ENCODE measurements around the gene AKAP5. TPM values are rescaled to one million over a fixed set of nuclear protein-coding genes. Genes with fewer than 3 reads are reported as not detected.

The AKAP5 gene
- polyA plus RNA-seq, 1 donor (not counting 4 experiments of a cell fraction or from before 2014, with no cell fraction given) = 0.08 TPM

DNA sequence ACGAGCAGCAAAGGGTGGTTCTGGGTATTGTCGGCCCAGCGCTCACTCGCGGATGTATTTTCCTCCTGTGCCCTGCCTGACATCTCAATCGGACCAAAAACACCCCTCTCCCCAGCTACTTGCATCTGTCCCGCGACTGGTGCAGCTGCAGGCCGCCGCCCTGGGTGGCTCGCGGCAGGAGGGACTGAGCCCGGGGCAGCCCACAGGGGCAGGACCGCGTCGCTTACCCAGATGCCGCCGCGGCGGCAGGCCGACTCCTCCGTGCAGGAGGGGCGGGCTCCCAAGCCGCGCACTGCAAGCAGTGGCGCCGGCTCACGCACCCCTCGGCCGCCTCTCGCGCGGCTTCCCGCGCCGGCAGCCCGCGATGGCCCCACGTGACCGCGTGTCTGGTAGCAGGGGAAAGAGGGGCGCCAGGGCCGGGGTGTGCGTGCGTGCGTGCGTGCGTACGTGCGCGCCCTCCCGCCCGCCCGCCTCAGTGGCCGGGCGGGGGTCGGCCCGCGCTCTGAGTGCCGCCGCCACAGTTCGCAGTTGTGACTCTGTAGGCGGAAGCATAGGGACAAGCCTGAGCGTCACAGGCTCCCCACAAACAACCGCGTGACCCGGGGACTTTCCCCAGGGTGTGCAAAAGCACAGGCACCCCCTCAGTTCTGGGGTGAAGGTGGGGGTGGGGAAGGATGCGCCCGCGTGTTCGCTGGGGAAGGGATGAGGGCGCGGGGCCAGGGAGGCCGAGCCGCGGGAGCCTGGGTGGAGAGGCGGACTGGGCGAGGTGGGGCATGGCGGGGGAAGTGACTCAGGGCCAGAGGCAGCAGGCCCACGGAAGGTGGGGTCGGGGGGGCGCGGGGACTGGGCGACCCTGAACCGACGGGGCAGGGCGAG is 38.4 kb downstream of the AKAP5 start, which contains the start of gene ZBTB25:
TSS of gene ZBTB25 (minus strand) at position 405 of the 876 bp plus-strand sequence. CDS start 13,305 bp downstream, outside the sequence.
- Histone ChIP-seq H3K36me3 (ENCODE audit: control insufficient read depth in 2 of 2, extremely low read depth in 1 of 2, insufficient read depth in 2 of 2, low read length in 2 of 2) (peaks cover 0 to 4% of the 10 kb centered on the region in 2 experiments), H3K4me1 (ENCODE audit: control insufficient read depth, extremely low read depth, insufficient read depth, low read length) (peaks cover 43% of the 10 kb centered on the region), H3K27ac (ENCODE audit: control insufficient read depth, insufficient read depth, low read length) (peak within 1 kb of the TSS; percentile 97), H3K9me3 (ENCODE audit: control insufficient read depth, low read depth, low read length) (no peaks in the 10 kb centered on the region), H3K4me2 (ENCODE audit: control insufficient read depth, extremely low read depth, insufficient read depth, low read depth, low read length) (peak within 1 kb of the TSS; percentile 83), H3K79me2 (ENCODE audit: control insufficient read depth, insufficient read depth, low read length) (peaks cover 52% of the 10 kb centered on the region), H3K9me1 (ENCODE audit: control insufficient read depth, extremely low read depth, insufficient read depth, low read length) (peaks cover 3% of the 10 kb centered on the region), H3K27me3 (ENCODE audit: control insufficient read depth, extremely low read depth, insufficient read depth, low read length) (no peaks in the 10 kb centered on the region), H2AFZ (ENCODE audit: control insufficient read depth, low read length) (peak within 1 kb of the TSS; percentile 74), H3K4me3 (ENCODE audit: control insufficient read depth in 2 of 3, extremely low read depth in 1 of 3, insufficient read depth in 2 of 3, low read depth in 1 of 3, low read length in 3 of 3) (peak within 1 kb of the TSS; percentile 66 to 88 (median 88)), H4K20me1 (ENCODE audit: control insufficient read depth, extremely low read depth, insufficient read depth, low read length) (peaks cover 5% of the 10 kb centered on the region), H3K9ac (ENCODE audit: control insufficient read depth, extremely low read depth, insufficient read depth, low read length) (peak within 1 kb of the TSS; percentile 97)
- dilution Hi-C loops (cut with MboI; ENCODE audit: extremely low pct_ligation_motif_present, low sequenced_read_pairs) = no loop called here
- TF ChIP-seq CTCF (optimal IDR thresholded peaks at IDR 0.05 in 1 of 3, IDR thresholded peaks at IDR 0.05 in 1 of 3, conservative IDR thresholded peaks at IDR 0.05 in 1 of 3; ENCODE audit: extremely low read depth in 1 of 3, insufficient read depth in 2 of 3, low read length in 3 of 3) (no peak), EZH2 (IDR thresholded peaks at IDR 0.05; ENCODE audit: low read length) (no peak)
- DNase-seq (ENCODE audit: low read depth, low spot score) = peak; percentile 63
- FAIRE-seq = no peak

DNA sequence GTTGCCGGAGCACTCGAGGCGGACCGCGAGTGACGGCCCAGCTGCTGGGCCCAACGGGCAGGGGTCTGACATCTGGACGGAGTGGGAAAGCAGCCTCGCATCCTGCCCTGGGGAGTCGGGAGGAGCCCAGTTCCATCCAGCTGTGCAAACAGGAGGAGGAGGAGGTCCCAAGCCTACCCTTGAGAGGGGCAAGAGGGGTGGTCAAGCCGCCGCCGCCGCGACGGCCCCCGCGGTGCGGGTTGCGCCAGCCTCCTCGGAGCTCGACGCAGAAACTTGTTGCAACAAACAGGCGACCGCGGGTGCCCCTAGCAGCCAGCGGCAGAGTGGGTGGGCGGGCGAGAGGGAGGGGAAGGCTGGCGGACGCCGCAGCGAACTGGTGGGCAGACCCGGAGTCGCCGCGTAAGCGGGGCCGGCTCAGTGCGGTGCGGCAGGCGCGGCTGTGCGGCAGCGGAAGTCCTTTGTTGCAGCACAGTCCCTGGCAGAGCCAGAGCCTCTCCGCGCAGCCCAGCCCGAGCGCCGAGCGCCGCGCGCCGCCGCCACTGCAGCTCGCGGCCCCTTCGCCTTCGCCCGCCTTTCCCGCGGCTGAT is 39.1 kb downstream of the AKAP5 start, which contains the start of gene ZBTB1:
TSS of gene ZBTB1 (plus strand) at position 461 of the 587 bp plus-strand sequence. CDS start 16,735 bp downstream, outside the sequence.
- Histone ChIP-seq H3K36me3 (ENCODE audit: control insufficient read depth in 2 of 2, extremely low read depth in 1 of 2, insufficient read depth in 2 of 2, low read length in 2 of 2) (peaks cover 0 to 4% of the 10 kb centered on the region in 2 experiments), H2AFZ (ENCODE audit: control insufficient read depth, low read length) (peak within 1 kb of the TSS; percentile 50), H3K4me3 (ENCODE audit: control insufficient read depth in 2 of 3, extremely low read depth in 1 of 3, insufficient read depth in 2 of 3, low read depth in 1 of 3, low read length in 3 of 3) (peak within 1 kb of the TSS; percentile 66 to 88 (median 88)), H3K27ac (ENCODE audit: control insufficient read depth, insufficient read depth, low read length) (peak within 1 kb of the TSS; percentile 97), H3K4me2 (ENCODE audit: control insufficient read depth, extremely low read depth, insufficient read depth, low read depth, low read length) (peak within 1 kb of the TSS; percentile 83), H4K20me1 (ENCODE audit: control insufficient read depth, extremely low read depth, insufficient read depth, low read length) (peaks cover 5% of the 10 kb centered on the region), H3K9me3 (ENCODE audit: control insufficient read depth, low read depth, low read length) (no peaks in the 10 kb centered on the region), H3K27me3 (ENCODE audit: control insufficient read depth, extremely low read depth, insufficient read depth, low read length) (no peaks in the 10 kb centered on the region), H3K9me1 (ENCODE audit: control insufficient read depth, extremely low read depth, insufficient read depth, low read length) (peaks cover 3% of the 10 kb centered on the region), H3K4me1 (ENCODE audit: control insufficient read depth, extremely low read depth, insufficient read depth, low read length) (peaks cover 50% of the 10 kb centered on the region), H3K9ac (ENCODE audit: control insufficient read depth, extremely low read depth, insufficient read depth, low read length) (peak within 1 kb of the TSS; percentile 97), H3K79me2 (ENCODE audit: control insufficient read depth, insufficient read depth, low read length) (peaks cover 59% of the 10 kb centered on the region)
- no peak for DNase-seq (ENCODE audit: low read depth, low spot score)
- no peak for FAIRE-seq
- TF ChIP-seq CTCF (optimal IDR thresholded peaks at IDR 0.05 in 1 of 3, IDR thresholded peaks at IDR 0.05 in 1 of 3, conservative IDR thresholded peaks at IDR 0.05 in 1 of 3; ENCODE audit: extremely low read depth in 1 of 3, insufficient read depth in 2 of 3, low read length in 3 of 3) (no peak), EZH2 (IDR thresholded peaks at IDR 0.05; ENCODE audit: low read length) (no peak)
- dilution Hi-C loops (cut with MboI; ENCODE audit: extremely low pct_ligation_motif_present, low sequenced_read_pairs) = no loop called here

All from keratinocyte (primary cell).